ENCODE results near the gene R3HCC1L.

The R3HCC1L gene

GRCh38 chr10:98168147-98168546 lies 33.7 kb downstream of the R3HCC1L start:
- H3K27ac ChIP-seq, result no peak overlapping the region
- no peak for TF ChIP-seq CTCF (conservative IDR thresholded peaks at IDR 0.05; ENCODE audit: low read depth)
- CTCF ChIA-PET, result interaction anchor here (1.2 kb wide), 1 partner anchor 86 kb away, joined by 3 read pairs; no protein-coding TSS in a partner anchor
- DNase-seq (ENCODE audit: low spot score), result no peak
- POLR2A ChIA-PET (ENCODE audit: low non-redundant PET), result no interaction called here

DNA sequence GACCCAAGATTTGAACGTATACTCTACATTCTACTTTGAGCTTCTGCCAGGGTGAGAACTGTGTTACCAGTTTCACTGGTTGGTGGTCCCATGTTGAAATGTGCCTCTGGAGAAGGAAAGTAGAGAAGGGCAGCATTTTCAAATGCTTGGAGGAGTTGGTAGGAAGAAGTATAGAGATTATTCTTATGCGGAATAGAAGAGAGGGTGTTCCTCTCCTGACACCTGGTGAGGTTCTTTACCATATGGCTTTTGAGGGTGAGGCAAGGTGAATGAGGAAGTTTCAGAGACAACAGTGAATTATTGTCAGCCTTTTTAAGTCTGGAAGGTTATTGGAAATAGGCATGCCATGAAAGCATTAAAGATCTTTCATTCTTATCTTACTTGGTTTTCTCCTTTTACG lies 34.3 kb downstream of the R3HCC1L start:
- CTCF ChIA-PET, result interaction anchor here (0.5 kb wide), 1 partner anchor 711 kb away, joined by 3 read pairs; no protein-coding TSS in a partner anchor
- POLR2A ChIA-PET (ENCODE audit: low non-redundant PET), result no interaction called here
- no peak for DNase-seq (ENCODE audit: low spot score)
- no peak overlapping the region for H3K27ac ChIP-seq
- TF ChIP-seq CTCF (conservative IDR thresholded peaks at IDR 0.05; ENCODE audit: low read depth), result no peak

DNA sequence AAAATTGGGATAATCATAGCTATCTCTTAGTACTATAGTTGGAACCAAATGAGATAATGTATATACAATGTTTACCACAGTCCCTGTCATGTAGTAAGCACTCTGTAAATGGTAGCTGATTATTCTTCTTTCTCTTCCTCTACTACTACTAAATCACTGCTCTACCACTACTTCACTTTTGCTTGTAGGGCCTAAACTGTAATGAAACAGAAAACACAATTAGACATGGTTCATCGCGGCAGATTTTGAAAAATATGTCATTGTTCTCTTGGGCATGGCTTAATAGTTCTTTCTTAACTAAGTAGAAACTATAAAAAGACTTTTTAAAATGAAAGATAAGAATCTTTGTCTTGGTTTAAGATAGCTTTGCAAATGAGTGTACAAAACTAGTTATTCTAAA lies 34.9 kb downstream of the R3HCC1L start:
- ChIA-PET POLR2A (ENCODE audit: low non-redundant PET) (no interaction called here), CTCF (interaction anchor here (0.5 to 0.7 kb wide), 5 partner anchors 8 to 710 kb away, joined by 3 to 4 read pairs (median 3); partner anchors contain the start of gene R3HCC1L)
- no peak overlapping the region for H3K27ac ChIP-seq
- TF ChIP-seq CTCF (conservative IDR thresholded peaks at IDR 0.05; ENCODE audit: low read depth), result no peak
- DNase-seq (ENCODE audit: low spot score), result no peak

GRCh38 chr10:98170249-98171117 lies 36.0 kb downstream of the R3HCC1L start:
- ChIA-PET POLR2A (ENCODE audit: low non-redundant PET) (no interaction called here), CTCF (interaction anchor here (0.5 to 2.2 kb wide), 24 partner anchors 8 to 1822 kb away, joined by 3 to 11 read pairs (median 4); no protein-coding TSS in a partner anchor)
- peak; percentile 79 for TF ChIP-seq CTCF (conservative IDR thresholded peaks at IDR 0.05; ENCODE audit: low read depth)
- peak; percentile 58 for DNase-seq (ENCODE audit: low spot score)
- H3K27ac ChIP-seq, result no peak overlapping the region

DNA sequence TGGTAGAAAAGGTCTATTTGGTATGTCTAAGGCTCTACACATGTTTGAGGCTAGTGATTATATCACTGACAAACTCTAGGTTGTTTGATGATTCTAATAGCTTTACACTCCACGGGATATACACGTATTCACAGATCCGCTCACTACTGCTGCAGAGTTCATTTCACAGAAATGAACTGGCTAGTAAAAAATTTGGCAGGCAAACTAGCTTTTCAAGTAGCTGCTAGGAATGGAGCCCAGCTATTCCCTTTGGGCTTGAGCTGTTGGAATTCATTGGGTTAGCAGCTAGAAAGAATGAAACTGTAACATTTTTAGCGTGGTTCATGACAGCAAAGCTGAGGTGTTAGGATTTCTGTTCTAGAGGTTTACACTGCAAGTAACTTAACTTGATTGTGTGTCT lies 37.6 kb downstream of the R3HCC1L start:
- CTCF ChIA-PET, result interaction anchor here (0.5 to 2.2 kb wide), 6 partner anchors 10 to 257 kb away, joined by 3 to 11 read pairs (median 6); no protein-coding TSS in a partner anchor
- no peak for DNase-seq (ENCODE audit: low spot score)
- H3K27ac ChIP-seq, result no peak overlapping the region
- POLR2A ChIA-PET (ENCODE audit: low non-redundant PET), result no interaction called here
- TF ChIP-seq CTCF (conservative IDR thresholded peaks at IDR 0.05; ENCODE audit: low read depth), result no peak

GRCh38 chr10:98172495-98172894 lies 38.0 kb downstream of the R3HCC1L start:
- CTCF ChIA-PET, result interaction anchor here (2.0 kb wide), 1 partner anchor 137 kb away, joined by 10 read pairs; no protein-coding TSS in a partner anchor
- H3K27ac ChIP-seq, result no peak overlapping the region
- no peak for DNase-seq (ENCODE audit: low spot score)
- POLR2A ChIA-PET (ENCODE audit: low non-redundant PET), result no interaction called here
- TF ChIP-seq CTCF (conservative IDR thresholded peaks at IDR 0.05; ENCODE audit: low read depth), result no peak
